AG10803 (cell line): ENCODE data around the gene OCA2.

Experiments used
- DNase-seq: peaks from one replicate; pipeline ENCODE4 v3.0.0; 2010; ENCODE audit warnings: low read depth
- H3K4me3 ChIP-seq: 2 replicates; pipeline ENCODE4 v1.5.1; 2011; ENCODE audit warnings: mild to moderate bottlenecking, low read length, control low read depth
- CTCF ChIP-seq: conservative IDR thresholded peaks from 2 replicates; pipeline ENCODE4 v1.5.1; 2011; ENCODE audit warnings: mild to moderate bottlenecking, low read length, control low read depth, inconsistent platforms

Gene OCA2

GRCh38 chr15:28006116-28006905 lies 92.8 kb downstream of the OCA2 start:
- H3K4me3 ChIP-seq: no peak overlapping the region
- DNase-seq: no peak
- no peak for TF ChIP-seq CTCF

GRCh38 chr15:28005004-28005527 lies 94.0 kb downstream of the OCA2 start:
- no peak for TF ChIP-seq CTCF
- no peak overlapping the region for H3K4me3 ChIP-seq
- DNase-seq: no peak

- no peak overlapping the region for H3K4me3 ChIP-seq
- no peak for DNase-seq
- TF ChIP-seq CTCF: no peak
These were observed 94.7 kb downstream of the OCA2 start for GRCh38 chr15:28004143-28005003.

GRCh38 chr15:28003302-28004037 lies 95.6 kb downstream of the OCA2 start:
- H3K4me3 ChIP-seq: no peak overlapping the region
- no peak for DNase-seq
- TF ChIP-seq CTCF: no peak

GRCh38 chr15:28002867-28003266 lies 96.2 kb downstream of the OCA2 start:
- TF ChIP-seq CTCF: no peak
- DNase-seq: no peak
- H3K4me3 ChIP-seq: no peak overlapping the region

- H3K4me3 ChIP-seq: no peak overlapping the region
- no peak for TF ChIP-seq CTCF
- no peak for DNase-seq
These were observed 96.8 kb downstream of the OCA2 start for GRCh38 chr15:28002136-28002861.
